Measurements from ENCODE around the gene PAX5. TPM values are rescaled to one million over a fixed set of nuclear protein-coding genes. Genes with fewer than 3 reads are reported as not detected.

Gene PAX5
- total RNA-seq, 3 donors from 2014 or later (not counting 1 experiment from before 2014, with no cell fraction given): 1.3 to 2.1 (median 2.0) TPM

DNA sequence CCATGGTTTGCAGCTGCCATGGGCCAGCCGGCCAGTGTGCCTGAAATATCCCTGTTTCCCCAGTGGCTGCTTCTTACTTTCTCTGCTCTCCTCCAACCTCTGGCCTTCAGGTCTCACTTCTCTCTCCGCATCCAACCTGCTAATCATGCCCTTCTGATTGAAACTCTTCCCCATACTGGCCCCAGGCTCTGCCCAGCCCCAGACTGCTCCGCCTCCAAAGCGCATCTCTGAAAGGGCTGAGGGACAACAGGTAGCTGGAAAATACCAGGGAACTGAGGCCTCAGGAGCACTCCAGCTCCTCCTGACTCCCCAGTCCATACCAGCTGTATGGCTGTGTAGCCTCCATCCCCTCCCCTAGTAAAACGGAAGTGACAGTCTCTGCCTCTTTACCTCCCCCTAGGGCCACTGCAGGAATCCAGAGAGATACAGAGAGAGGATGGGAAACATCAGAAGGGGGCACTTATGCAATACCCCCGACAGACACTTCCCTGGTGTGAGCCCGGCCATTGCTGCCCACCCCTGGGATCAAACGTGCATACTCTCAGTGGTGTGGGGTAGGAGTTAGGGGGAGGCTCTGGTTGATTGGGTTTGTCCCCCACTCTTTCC, 34.2 kb downstream of the PAX5 start:
- Mint-ChIP-seq H3K27me3 (ENCODE audit: low read depth in 2 of 2) (peaks cover 37 to 44% of the 10 kb centered on the region in 2 donors), H3K27ac (no peak overlapping the region), H3K4me3 (no peak overlapping the region), H3K4me1 (peaks cover 6 to 12% of the 10 kb centered on the region in 2 donors), H3K36me3 (no peaks in the 10 kb centered on the region), H3K9me3 (no peaks in the 10 kb centered on the region)
- H3K27me3 ChIP-seq (ENCODE audit: control insufficient read depth, insufficient read depth, low read length): peaks cover 4% of the 10 kb centered on the region
- no peaks in the 10 kb centered on the region for H3K36me3 ChIP-seq (ENCODE audit: control insufficient read depth, insufficient read depth, low read length)
- whole genome bisulfite sequencing (ENCODE audit: insufficient coverage): 80% methylated on average over 5 of the region's 8 CpGs
- H3K27ac ChIP-seq (ENCODE audit: low read length): peak overlapping the region; percentile 35
- DNase-seq: no peak
- H3K4me3 ChIP-seq (ENCODE audit: low read length): no peak overlapping the region
- intact Hi-C loops (cut with micrococcal nuclease): loop anchor here (5.0 kb wide), 1 partner anchor 327 kb away; no protein-coding TSS in a partner anchor
- H3K9me3 ChIP-seq (ENCODE audit: control insufficient read depth, insufficient read depth, low read length): no peaks in the 10 kb centered on the region
- TF ChIP-seq, protein P1, sequence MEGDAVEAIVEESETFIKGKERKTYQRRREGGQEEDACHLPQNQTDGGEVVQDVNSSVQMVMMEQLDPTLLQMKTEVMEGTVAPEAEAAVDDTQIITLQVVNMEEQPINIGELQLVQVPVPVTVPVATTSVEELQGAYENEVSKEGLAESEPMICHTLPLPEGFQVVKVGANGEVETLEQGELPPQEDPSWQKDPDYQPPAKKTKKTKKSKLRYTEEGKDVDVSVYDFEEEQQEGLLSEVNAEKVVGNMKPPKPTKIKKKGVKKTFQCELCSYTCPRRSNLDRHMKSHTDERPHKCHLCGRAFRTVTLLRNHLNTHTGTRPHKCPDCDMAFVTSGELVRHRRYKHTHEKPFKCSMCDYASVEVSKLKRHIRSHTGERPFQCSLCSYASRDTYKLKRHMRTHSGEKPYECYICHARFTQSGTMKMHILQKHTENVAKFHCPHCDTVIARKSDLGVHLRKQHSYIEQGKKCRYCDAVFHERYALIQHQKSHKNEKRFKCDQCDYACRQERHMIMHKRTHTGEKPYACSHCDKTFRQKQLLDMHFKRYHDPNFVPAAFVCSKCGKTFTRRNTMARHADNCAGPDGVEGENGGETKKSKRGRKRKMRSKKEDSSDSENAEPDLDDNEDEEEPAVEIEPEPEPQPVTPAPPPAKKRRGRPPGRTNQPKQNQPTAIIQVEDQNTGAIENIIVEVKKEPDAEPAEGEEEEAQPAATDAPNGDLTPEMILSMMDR (IDR thresholded peaks at IDR 0.05): no peak
- ATAC-seq: no peak
- H3K4me1 ChIP-seq (ENCODE audit: control insufficient read depth, insufficient read depth, low read length): peaks cover 37% of the 10 kb centered on the region

DNA sequence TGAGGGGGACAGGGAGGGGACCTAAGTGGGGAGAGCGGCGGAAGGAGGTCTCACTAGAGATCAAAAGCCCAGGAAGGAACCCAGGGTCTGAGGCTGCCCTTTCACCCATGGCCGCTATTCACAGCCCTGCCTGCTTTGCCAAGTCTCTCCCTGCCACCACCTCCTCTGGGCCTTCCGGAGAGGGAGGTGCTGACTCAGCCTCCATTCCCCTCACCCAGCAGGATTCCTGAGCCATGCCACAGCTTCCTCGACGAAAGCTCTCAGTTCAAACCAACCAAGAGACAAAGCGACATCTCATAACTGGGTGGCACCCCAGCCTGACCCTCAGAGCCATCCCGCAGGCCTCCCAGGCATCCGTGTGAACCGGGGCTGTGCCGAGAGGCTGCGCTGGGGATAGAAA, 36.7 kb downstream of the PAX5 start:
- no peak for DNase-seq
- no peaks in the 10 kb centered on the region for H3K36me3 Mint-ChIP-seq
- peak overlapping the region; percentile 81 for H3K27ac ChIP-seq (ENCODE audit: low read length)
- no peaks in the 10 kb centered on the region for H3K9me3 Mint-ChIP-seq
- H3K27me3 Mint-ChIP-seq (ENCODE audit: low read depth in 2 of 2): peaks cover 29 to 33% of the 10 kb centered on the region in 2 donors
- H3K9me3 ChIP-seq (ENCODE audit: control insufficient read depth, insufficient read depth, low read length): no peaks in the 10 kb centered on the region
- H3K4me1 ChIP-seq (ENCODE audit: control insufficient read depth, insufficient read depth, low read length): peaks cover 47% of the 10 kb centered on the region
- 83% methylated on average over 12 of the region's 12 CpGs for WGBS (ENCODE audit: insufficient coverage)
- TF ChIP-seq, protein P1 (IDR thresholded peaks at IDR 0.05): no peak
- no peaks in the 10 kb centered on the region for H3K36me3 ChIP-seq (ENCODE audit: control insufficient read depth, insufficient read depth, low read length)
- H3K4me3 Mint-ChIP-seq: no peak overlapping the region
- intact Hi-C loops (cut with micrococcal nuclease): loop anchor here (5.0 kb wide), 1 partner anchor 330 kb away; no protein-coding TSS in a partner anchor
- no peak overlapping the region for H3K4me3 ChIP-seq (ENCODE audit: low read length)
- peaks cover 6 to 12% of the 10 kb centered on the region in 2 donors for H3K4me1 Mint-ChIP-seq
- H3K27me3 ChIP-seq (ENCODE audit: control insufficient read depth, insufficient read depth, low read length): no peaks in the 10 kb centered on the region
- ATAC-seq: no peak
- no peak overlapping the region for H3K27ac Mint-ChIP-seq

DNA sequence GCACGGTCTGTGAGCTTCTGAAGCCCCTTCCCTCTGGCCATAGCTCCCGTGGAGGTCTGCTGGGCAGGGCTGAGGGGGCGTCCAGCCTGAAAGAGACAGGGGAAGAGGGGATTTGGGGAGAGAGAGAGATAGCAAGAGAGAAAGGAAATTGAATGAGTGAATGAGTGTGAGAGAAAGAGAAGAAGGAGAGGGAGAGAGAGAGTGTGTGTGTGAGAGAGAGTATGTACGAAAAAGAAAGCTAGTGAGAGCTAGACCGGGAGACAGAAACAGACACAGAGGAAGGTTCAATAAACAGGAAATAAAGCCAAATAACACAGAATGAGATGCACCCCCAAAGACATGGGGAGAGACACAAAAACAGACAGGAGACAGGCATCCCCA, 37.4 kb downstream of the PAX5 start:
- DNase-seq (no peak), ATAC-seq (no peak)
- Histone ChIP-seq H3K27me3 (ENCODE audit: control insufficient read depth, insufficient read depth, low read length) (no peaks in the 10 kb centered on the region), H3K9me3 (ENCODE audit: control insufficient read depth, insufficient read depth, low read length) (no peaks in the 10 kb centered on the region), H3K4me1 (ENCODE audit: control insufficient read depth, insufficient read depth, low read length) (peaks cover 45% of the 10 kb centered on the region), H3K27ac (ENCODE audit: low read length) (peak overlapping the region; percentile 81), H3K36me3 (ENCODE audit: control insufficient read depth, insufficient read depth, low read length) (no peaks in the 10 kb centered on the region), H3K4me3 (ENCODE audit: low read length) (no peak overlapping the region)
- peaks cover 28 to 32% of the 10 kb centered on the region in 2 donors for H3K27me3 Mint-ChIP-seq (ENCODE audit: low read depth in 2 of 2)
- intact Hi-C loops (cut with micrococcal nuclease): loop anchor here (5.0 kb wide), 1 partner anchor 331 kb away; no protein-coding TSS in a partner anchor
- no peaks in the 10 kb centered on the region for H3K36me3 Mint-ChIP-seq
- WGBS (ENCODE audit: insufficient coverage): 74% methylated on average over 5 of the region's 5 CpGs
- TF ChIP-seq, protein P1 (IDR thresholded peaks at IDR 0.05): no peak
- no peak overlapping the region for H3K27ac Mint-ChIP-seq
- H3K4me3 Mint-ChIP-seq: no peak overlapping the region
- peaks cover 6 to 12% of the 10 kb centered on the region in 2 donors for H3K4me1 Mint-ChIP-seq
- peaks cover 2 to 5% of the 10 kb centered on the region in 2 donors for H3K9me3 Mint-ChIP-seq

Measured in natural killer cell (primary cell).